Renal cortex interstitium (tissue), 11 donors: ENCODE results near the gene SHANK3. TPM values are rescaled to one million over a fixed set of nuclear protein-coding genes. Genes with fewer than 3 reads are reported as not detected.

Experiments
- DNase-seq, 11 donors: peaks; one replicate each; pipeline ENCODE4 v3.0.0-alpha.2; 2013; ENCODE audit warnings: low read depth in 9 of 11, low spot score in 4 of 11; ENCODE audit errors: extremely low read depth in 1 of 11
- polyA plus RNA-seq, 3 donors: library from polyadenylated mRNA; unstranded; fragments of 120-200 nt; gene quantifications; one replicate each; pipeline ENCODE4 v1.2.1, GENCODE V29; 2013; ENCODE audit not compliant: insufficient read length in 3 of 3

The SHANK3 gene
- polyA plus RNA-seq, 3 donors = 13.7 to 24.6 (median 21.2) TPM

DNA sequence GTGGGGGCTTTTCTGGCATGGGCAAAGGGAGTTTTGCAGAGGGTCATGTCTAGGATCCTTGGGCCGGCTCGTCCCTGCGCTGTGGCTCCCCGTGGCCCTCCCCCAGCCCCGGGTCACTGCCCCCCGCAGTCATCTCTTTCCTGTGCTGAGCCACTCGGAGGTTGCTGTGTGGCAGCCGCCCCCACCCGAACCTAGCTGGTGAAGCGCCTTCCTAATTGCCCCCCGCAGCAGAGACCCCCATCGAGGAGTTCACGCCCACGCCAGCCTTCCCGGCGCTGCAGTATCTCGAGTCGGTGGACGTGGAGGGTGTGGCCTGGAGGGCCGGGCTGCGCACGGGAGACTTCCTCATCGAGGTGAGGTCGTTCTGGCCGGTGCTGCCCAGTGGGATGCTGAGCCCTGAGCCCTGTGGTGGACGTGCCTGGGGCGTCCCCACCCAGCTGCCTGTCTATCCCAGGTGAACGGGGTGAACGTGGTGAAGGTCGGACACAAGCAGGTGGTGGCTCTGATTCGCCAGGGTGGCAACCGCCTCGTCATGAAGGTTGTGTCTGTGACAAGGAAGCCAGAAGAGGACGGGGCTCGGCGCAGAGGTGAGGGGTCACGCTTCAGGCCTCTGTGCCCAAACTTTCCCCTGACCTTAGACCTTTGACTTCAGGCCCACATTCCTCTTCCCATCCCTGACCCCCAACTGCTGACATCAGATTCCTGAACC, 32.0 kb downstream of the SHANK3 start:
- DNase-seq = no peak

DNA sequence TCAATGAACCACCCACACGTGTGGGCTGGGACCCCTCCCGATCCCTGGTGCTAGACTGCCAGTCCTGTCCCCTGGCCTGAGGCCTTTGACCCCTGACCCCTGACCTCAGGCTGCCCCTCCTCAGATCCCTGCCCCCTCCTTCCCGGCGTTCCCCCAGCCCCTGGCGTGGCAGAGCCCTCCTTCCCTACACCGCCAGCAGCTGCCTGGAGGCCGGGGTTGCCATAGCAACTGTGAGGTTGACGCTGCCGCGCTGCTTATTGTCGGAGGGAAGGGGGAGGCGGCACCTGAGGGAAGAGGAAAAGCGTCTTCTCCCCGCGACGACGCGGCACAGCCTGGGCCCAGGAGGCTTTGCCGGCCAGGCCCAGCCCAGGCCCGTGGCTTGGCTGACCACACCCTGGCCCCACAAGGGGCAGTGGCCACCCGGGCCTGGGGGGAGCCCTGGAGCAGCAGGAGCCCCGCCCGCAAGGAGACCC, 32.6 kb downstream of the SHANK3 start:
- DNase-seq = peak; percentile 60 to 92 (median 84)

DNA sequence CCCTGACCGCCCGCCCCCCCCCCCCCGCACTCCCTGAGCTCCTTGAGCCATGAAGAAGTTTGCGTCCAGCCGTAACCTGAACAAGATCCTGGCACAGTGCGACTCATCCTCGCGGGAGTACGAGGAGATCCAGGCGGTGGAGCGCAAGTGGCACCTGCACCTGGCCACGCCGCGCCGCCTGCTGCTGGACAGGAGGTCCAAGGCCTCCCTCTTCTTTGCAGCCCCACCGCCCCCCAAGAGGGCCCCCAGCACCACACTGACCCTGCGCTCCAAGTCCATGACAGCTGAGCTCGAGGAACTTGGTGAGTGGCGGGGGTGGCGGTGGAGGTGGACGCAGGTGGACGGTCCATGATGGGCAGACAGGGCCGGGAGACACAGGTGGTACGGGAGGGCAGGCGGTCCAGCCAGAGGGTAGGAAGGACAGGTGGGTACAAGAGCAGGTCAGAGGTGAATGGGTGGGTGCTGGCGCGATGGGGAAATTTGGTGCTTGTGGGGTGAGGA, 33.3 kb downstream of the SHANK3 start:
- no peak for DNase-seq

DNA sequence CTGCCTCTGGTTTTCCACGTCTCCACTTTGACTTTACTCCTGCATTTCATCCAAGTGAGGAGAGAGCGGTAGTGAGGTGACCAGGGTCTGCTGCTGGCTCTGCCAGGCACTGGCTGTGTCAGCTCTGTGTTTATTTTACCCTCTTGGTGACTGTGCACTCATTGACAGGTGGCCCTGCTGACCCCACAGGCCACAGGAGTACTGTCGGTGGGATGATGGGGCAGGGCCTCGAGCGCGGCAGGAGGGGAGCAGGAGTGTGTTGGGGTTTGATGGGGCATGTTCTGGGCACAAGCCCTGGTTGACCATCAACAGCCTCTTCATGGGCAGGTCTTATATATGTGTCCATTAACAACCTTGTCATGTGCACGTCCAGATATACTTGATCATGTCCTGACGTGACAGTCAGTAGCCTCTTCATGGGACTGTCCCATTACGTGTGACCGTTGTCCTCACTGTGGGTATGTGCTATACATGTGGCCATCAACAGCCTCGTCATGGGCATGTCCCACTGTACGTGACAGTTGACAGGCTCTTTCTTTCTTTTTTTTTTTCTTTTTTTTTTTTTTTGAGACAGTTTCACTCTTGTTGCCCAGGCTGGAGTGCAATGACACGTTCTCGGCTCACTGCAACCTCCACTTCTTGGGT, 34.0 kb downstream of the SHANK3 start:
- DNase-seq = no peak

DNA sequence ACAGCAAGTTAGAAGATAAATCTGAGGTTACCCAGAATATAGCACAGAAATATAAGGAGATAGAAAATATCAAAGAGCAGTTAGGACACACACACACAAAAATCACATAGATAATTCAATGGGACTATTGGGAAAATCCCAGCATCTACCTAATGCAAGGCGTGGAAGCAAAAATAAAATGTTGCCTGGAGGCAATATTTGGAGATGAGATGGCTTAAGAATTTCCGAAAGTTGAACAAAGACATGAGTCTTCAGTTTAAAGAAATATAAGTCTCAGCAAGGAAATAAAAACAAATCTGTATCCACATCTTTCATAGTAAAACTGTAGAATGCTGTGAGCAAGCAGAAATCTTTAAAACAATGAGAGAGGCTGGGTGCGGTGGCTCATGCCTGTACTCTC, 35.9 kb downstream of the SHANK3 start:
- no peak for DNase-seq

DNA sequence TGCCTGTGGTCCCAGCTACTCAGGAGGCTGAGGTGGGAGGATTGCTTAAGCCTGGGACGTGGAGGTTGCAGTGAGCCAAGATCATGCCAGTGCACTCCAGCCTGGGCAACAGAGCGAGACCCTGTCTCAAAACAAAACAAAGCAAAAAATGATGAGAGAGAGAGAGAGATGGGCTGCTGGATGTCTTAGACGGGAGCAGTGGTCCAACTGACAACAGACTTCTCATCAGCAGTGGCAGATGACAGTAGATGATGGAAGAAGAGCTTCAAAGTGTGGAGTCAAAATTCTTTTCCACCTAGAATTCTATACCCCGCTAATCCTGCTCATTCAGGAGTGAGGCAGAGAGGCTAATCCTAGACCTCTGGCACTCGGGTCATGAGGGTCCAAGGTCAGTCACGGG, 36.4 kb downstream of the SHANK3 start:
- DNase-seq = no peak

DNA sequence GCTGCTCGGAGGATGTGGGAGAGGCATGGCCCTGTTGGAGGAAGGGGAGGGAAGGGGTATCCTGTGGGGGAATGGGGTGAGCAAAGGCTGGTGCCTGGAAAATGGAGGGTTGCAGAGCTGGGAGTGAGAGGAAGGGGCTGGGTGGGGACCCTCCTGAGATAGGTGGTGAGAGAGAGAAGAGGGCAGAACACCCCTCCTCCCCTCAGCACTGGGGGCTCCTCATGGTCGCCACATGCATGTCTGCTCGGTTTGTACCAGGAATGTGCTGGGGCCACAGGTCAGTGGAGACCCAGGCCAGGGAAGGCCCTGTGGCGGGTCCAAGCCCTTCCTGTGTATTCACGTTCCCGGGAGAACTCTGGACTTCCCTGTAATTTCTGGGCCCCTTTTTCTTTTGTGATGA, 37.6 kb downstream of the SHANK3 start:
- DNase-seq = no peak

DNA sequence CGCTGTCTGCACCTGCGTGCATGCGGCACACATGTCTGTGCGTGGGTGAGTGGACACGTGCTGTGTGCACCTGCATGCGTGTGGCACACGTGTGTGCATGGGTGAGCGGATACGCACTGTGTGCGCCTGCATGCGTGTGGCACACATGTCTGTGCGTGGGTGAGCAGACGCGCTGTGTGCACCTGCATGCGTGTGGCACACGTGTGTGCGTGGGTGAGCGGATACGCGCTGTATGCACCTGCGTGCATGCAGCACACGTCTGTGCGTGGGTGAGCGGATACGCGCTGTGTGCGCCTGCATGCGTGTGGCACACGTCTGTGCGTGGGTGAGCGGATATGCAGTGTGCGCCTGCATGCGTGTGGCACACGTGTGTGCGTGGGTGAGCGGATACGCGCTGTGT, 38.3 kb downstream of the SHANK3 start:
- no peak for DNase-seq

DNA sequence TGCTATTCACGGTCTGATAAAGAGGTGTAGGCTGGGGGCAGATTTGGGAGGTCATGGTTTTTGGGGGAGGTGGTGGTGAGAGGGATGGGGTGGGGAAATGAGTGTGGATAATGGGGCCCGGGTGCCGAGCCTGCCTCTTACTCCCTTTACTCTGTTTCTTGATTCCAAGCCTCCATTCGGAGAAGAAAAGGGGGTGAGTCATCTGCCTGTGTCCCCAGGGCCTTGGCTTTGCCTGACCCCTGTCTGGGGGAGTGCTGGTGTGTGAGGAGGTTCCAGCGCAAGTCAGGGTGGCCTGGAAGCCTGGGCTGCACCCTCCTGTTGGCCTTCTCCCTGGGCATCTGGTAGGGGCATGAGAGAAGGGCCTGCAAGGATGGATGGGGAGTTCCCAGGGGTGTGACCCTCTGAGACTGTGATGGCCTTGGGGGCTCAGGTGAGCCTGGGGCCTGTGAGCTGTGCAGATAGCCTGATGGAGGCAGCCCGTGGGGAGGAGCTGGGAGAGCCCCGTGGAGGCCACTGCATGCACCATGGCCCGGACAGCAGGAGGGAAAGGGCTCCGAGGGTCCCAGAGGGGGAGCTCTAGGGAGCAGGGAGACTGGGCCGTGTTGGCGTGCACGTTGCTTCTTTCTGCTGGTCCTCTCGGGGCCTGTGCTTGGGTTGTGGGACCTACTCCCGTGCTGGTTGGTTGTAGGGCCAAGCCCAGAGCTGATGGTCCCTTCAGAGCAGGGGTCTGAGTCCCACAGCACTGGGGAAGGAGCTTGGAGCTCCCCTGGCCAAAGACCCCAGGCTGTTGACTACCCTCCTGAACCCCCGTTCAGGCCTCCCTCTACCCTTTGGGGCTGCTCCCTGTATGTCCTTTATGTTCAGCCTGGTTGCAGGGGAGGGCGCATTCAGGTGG, 39.1 kb downstream of the SHANK3 start:
- DNase-seq = no peak

DNA sequence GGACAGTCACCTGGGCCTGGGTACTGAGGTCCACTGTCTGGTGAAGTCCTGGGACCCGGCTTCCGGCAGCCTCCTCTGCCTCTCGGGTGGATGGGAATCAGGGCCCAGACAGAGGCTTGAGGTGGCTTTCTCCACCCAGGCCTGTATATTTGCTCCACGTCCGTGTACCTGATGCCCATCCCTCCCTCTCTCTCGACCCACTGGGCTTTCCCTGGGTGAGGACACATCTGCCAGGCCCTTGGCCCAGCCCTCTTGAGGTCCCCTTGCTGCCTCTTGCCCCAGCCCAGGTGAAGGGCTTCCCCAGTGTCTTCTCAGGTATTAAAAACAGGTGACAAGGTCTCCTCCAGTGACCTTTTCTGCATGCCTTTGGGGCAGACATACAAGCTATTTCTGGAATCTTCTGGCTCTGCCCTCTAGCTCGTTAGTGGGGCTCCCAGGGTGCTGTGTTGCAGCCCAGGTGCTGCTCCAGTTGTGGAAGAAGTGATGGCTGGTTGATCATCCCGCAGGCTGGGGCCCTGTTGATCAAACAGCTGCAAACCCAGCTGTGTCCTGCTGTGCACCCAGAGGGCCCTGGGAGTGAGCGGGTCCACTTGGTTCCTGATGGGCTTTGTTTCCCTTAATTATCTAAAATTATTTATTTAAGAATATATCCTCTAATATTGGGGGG, 39.9 kb downstream of the SHANK3 start:
- no peak for DNase-seq

DNA sequence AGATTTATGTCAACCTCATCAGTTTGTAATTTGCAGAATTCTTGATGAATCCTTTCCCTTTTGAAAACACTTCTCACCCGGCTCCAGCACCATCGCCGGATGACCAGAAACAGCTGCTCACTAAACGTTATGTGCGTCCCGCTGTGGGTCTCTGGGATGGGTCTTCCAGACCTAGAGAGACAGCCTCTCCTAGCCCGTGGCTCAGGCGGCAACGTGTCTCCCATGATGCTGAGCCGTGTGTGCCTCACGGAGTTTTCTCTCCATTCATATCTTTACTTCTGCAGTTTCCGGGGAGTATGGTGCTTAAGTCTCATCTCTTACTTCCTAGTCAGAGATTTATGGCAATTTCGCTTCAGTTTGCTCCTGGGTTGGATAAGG, 40.4 kb downstream of the SHANK3 start:
- DNase-seq = no peak

DNA sequence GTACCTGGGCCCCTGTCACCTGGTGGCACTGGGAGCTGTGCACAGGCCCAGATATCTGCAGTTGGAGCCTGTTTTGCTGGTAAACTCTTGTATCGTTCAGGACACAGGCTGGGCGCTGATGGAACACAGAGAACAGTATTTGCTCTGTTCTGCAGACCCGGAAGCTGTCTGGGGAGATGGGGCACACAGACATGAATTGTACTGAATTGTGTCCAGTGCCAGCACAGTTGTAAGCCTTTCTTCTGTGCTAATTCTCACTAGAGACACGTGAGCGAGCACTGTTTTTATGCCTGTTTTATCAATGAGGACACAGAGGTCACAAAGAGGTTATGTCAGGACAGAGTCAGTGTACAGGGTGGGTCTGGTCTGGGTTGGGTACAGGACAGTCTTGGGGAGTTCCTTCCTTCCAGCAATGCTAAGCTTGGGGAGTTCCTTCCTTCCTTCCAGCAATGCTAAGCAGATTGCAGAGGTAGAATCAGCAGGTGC, 41.0 kb downstream of the SHANK3 start:
- DNase-seq = no peak

DNA sequence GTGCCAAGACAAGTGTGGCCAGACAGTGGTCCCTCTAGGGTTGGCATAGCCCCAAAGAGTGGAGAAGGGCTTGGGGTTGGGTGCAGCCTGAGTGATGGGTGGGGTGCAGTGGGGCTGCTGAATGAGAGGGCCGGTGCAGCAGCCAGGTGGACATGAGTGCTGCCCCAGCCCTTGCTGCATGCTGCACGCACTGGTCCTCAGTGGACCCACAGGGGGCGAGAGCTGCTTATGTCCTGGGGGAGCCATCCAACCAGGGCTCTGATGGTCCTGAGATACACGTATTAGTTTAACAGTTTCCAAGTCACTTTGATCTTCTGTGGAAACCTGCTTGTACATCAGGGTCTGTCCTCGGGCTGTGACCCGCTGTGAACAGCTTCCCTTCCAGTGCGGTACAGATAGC, 41.5 kb downstream of the SHANK3 start:
- no peak for DNase-seq

DNA sequence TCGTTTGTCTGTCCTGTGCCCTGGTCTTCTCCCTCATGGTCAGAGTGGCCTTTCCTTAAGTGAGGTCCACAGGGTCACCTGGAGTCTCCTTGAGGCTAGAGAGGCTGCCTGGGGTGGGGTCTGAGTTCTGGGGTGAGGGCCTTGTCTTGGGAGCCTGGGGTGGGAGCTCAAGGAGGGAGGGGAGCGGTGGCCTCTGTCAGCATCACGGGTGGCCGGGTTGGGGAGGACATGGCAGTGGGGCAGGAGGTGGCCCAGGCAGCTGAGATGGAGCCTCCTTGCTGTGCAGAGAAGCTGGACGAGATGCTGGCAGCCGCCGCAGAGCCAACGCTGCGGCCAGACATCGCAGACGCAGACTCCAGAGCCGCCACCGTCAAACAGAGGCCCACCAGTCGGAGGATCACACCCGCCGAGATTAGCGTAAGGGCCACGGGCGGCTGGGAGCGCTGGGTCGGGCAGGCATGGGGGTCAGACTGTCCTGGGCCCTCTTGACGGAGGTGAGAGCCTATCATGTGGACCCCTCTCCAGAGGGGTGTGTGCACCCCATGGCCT, 42.1 kb downstream of the SHANK3 start:
- DNase-seq = no peak

DNA sequence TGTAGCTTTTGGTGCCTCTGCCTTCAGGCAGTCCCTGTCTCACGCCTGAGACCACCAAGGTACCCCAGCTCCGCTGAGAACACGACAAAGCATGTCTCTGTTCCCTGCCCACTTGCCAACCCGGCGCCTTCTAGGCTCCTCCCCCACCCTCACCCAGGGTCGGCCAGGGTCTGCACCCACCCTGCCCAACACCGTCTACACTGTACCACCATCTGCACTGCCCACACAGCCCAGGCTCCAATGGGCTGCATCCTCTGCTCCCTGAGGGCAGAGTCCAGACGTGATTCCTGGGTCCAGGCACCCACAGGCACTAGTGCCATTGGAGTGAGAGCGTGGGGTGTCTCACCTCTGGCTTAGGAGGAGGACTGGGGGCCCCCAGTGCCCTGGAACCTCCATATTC, 42.6 kb downstream of the SHANK3 start:
- DNase-seq = no peak

DNA sequence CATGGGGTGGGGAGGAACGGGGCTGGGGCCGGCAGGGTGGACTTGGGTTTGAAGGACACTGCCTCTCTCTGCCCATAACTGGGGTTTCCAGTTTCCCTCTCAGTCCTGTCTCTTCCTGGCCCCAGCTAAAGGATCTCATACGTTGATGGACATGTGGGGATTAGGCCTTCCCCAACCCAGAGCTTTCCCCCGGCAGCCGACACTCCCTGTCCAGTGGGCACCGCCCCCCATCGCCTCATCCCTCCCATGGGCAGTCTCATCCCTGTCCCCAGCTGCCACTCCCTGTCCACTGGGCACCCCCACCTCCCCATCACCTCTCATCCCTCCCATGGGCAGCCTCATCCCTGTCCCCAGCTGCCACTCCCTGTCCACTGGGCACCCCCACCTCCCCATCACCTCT, 43.2 kb downstream of the SHANK3 start:
- DNase-seq = no peak

DNA sequence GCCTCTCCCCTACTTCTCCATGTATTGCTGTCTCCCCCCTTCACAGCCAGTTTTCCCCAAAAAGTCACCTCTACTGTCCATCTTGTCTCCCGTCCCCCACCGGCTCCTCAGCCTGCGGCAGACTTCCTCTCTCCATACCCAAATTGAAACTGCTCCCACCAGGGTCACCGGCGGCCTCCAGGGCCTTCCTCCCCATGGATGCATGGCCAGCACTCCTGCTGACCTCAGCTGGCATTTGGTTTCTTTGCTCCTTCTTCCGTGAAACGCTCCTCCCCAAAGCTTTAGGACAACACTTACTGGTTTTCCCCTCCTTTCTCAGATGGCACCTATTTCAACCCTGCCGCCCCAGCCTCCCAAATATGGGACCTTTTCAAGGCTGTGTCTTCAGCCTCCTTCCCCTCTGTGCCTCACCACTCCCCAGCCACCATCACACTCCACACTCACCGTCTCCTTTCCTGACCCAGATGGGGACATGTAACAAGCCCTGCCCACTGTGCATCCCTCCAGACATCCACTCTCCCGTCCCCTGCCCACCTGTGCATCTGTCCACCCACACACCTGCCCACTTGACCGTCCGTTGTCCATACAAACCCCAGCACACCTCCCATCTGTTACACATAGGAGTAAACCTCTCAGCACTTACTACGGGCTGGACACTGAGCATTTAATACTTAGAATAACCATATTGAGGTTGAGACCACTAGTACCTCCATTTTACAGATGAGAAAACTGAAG, 43.8 kb downstream of the SHANK3 start:
- DNase-seq = no peak

DNA sequence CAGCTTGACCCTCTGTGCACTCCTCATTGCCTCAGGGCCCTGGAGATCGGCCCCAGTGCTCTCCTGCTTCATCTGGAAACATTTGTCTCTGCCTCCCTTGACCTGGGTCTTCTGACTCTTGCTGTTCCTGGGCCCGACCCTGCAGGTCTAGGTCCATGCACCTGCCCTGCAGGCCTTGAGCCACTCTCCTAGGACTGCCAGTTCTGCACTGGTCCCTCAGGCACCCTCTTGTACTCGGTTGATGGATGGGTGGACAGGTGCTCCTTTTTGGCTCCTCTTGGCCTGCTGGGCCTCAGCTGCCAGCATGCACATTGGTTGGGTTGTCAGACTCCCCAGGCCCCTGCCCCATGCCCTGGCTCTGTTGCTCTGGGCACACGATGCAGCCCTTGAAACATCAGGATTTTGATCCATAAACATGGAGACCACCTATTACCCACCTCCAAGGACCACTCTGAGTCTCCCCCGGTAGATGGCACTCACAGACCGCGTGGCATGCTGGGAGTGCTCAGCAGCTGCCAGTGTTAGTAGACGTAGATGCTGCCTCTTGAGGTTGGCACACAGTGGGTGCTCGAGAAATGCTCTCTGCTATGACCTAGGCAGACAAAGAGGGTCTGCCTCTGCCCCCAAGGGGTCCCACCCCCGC, 45.2 kb downstream of the SHANK3 start:
- no peak for DNase-seq
